H1 (cell line): Measurements from ENCODE around the gene JAG2. TPM values are rescaled to one million over a fixed set of nuclear protein-coding genes. Genes with fewer than 3 reads are reported as not detected.

Experiments used
- CTCF ChIA-PET: fragments of 300-600 bp; sonication (Branson Sonifier 250); formaldehyde crosslinking; loops from one replicate; lab custom pipeline; 2021; ENCODE audit not compliant: partially characterized antibody; lab: Charles Lee
- POLR2A ChIA-PET: fragments of 300-600 bp; sonication (Branson Sonifier 250); formaldehyde crosslinking; loops from one replicate; lab custom pipeline; 2021; ENCODE audit warnings: inconsistent platforms; ENCODE audit not compliant: partially characterized antibody; lab: Charles Lee
- DNase-seq, 2 experiments: peaks; one replicate each; pipeline versions ENCODE4 v3.0.0 to v3.0.0-alpha.2; 2010 to 2022; ENCODE audit warnings: low spot score in 2 of 2, low read depth in 1 of 2, mixed read lengths in 1 of 2
- FAIRE-seq: peaks from 2 replicates; lab custom pipeline; 2011; peaks lifted over from hg19 to GRCh38; lab: Jason Lieb, UNC
- H2AFZ ChIP-seq: 2 replicates; pipeline ENCODE4 v1.8.1; 2012; ENCODE audit warnings: low read length, inconsistent platforms
- H2AK5ac ChIP-seq: 2 replicates; pipeline ENCODE4 v1.6.1; 2013; ENCODE audit warnings: low read depth, low read length
- H2BK120ac ChIP-seq: replicated peaks from 2 replicates; pipeline ENCODE3; 2013; ENCODE audit warnings: low read depth, low read length, inconsistent platforms
- H2BK12ac ChIP-seq: 2 replicates; pipeline ENCODE4 v1.6.1; 2013; ENCODE audit warnings: low read depth, low read length
- H2BK15ac ChIP-seq: 2 replicates; pipeline ENCODE4 v1.6.1; 2013; ENCODE audit warnings: low read length
- H2BK20ac ChIP-seq: 2 replicates; pipeline ENCODE4 v1.6.1; 2013; ENCODE audit warnings: low read length
- H2BK5ac ChIP-seq: 2 replicates; pipeline ENCODE4 v1.6.1; 2013; ENCODE audit warnings: low read depth, low read length
- H3K14ac ChIP-seq: 2 replicates; pipeline ENCODE4 v1.6.1; 2013; ENCODE audit warnings: inconsistent platforms; ENCODE audit not compliant: insufficient read length
- H3K18ac ChIP-seq: 2 replicates; pipeline ENCODE4 v1.6.1; 2013; ENCODE audit warnings: low read length; ENCODE audit errors: extremely low read depth
- H3K23ac ChIP-seq: 2 replicates; pipeline ENCODE4 v1.6.1; 2013; ENCODE audit warnings: inconsistent platforms; ENCODE audit not compliant: insufficient read length
- H3K23me2 ChIP-seq: 2 replicates; pipeline ENCODE4 v1.6.1; 2013; ENCODE audit warnings: low read depth, low read length
- H3K27ac ChIP-seq: 2 replicates; pipeline ENCODE4 v1.6.1; 2011; ENCODE audit warnings: low read depth, low read length, inconsistent platforms
- H3K27me3 ChIP-seq, 4 experiments: replicated peaks in 1 of 4; 1 replicate in 1 of 4; 2 replicates in 3 of 4; pipeline versions ENCODE4 v1.6.1 to v1.8.1; 2011 to 2013; ENCODE audit warnings: low read length in 3 of 4, mild to moderate bottlenecking in 3 of 4, inconsistent platforms in 2 of 4, mixed read lengths in 2 of 4, moderate library complexity in 1 of 4; ENCODE audit not compliant: control insufficient read depth in 3 of 4, insufficient read depth in 3 of 4; ENCODE audit errors: extremely low read depth in 1 of 4
- H3K36me3 ChIP-seq, 4 experiments: 2 replicates each; pipeline versions ENCODE4 v1.6.1 to v1.8.1; 2011 to 2013; ENCODE audit warnings: mild to moderate bottlenecking in 4 of 4, low read length in 3 of 4, moderate library complexity in 2 of 4, control low read depth in 1 of 4, inconsistent platforms in 1 of 4; ENCODE audit not compliant: insufficient read depth in 4 of 4, control insufficient read depth in 2 of 4
- H3K4ac ChIP-seq: replicated peaks from 2 replicates; pipeline ENCODE3; 2013; ENCODE audit warnings: low read length, low read depth, mixed read lengths, inconsistent platforms; ENCODE audit not compliant: insufficient read length
- H3K4me1 ChIP-seq, 4 experiments: replicated peaks in 1 of 4; 1 replicate in 1 of 4; 2 replicates in 3 of 4; pipeline versions ENCODE4 v1.6.1 to v1.8.1; 2011 to 2013; ENCODE audit warnings: low read length in 3 of 4, inconsistent platforms in 2 of 4, mixed read lengths in 1 of 4; ENCODE audit not compliant: insufficient read depth in 4 of 4, control insufficient read depth in 3 of 4
- H3K4me2 ChIP-seq, 2 experiments: 2 replicates each; pipeline versions ENCODE4 v1.6.1 to v1.8.1; 2011 to 2013; ENCODE audit warnings: low read depth in 2 of 2, low read length in 2 of 2, control low read depth in 1 of 2, inconsistent platforms in 1 of 2, mild to moderate bottlenecking in 1 of 2; ENCODE audit not compliant: insufficient read depth in 1 of 2
- H3K4me3 ChIP-seq, 4 experiments: fragments of 200-600, 300-600 bp in 1 of 4; sonication (generic), shearing (Covaris generic), sonication (Bioruptor Twin) in 1 of 4; 2 replicates each; pipeline versions ENCODE4 v1.5.1 to v1.8.1; 2011 to 2016; ENCODE audit warnings: low read length in 4 of 4, low read depth in 3 of 4, control low read depth in 2 of 4, inconsistent platforms in 2 of 4, mild to moderate bottlenecking in 2 of 4, mixed read lengths in 1 of 4, moderate library complexity in 1 of 4; ENCODE audit not compliant: insufficient read depth in 2 of 4; ENCODE audit errors: extremely low read depth in 1 of 4
- H3K56ac ChIP-seq: replicated peaks from 2 replicates; pipeline ENCODE3; 2013; ENCODE audit warnings: low read depth, mild to moderate bottlenecking, mixed read lengths, low read length, inconsistent platforms; ENCODE audit not compliant: insufficient read length
- H3K79me1 ChIP-seq: 2 replicates; pipeline ENCODE4 v1.6.1; 2013; ENCODE audit warnings: low read depth, low read length, control low read depth
- H3K79me2 ChIP-seq, 2 experiments: 2 replicates each; pipeline versions ENCODE4 v1.6.1 to v1.8.1; 2012 to 2013; ENCODE audit warnings: low read length in 2 of 2, mild to moderate bottlenecking in 2 of 2, inconsistent platforms in 1 of 2; ENCODE audit not compliant: insufficient read depth in 2 of 2, control insufficient read depth in 1 of 2
- H3K9ac ChIP-seq, 4 experiments: replicated peaks in 1 of 4; 1 replicate in 1 of 4; 2 replicates in 3 of 4; pipeline versions ENCODE4 v1.6.1 to v1.8.1; 2011 to 2013; ENCODE audit warnings: low read depth in 3 of 4, low read length in 3 of 4, control low read depth in 2 of 4, mild to moderate bottlenecking in 2 of 4, moderate library complexity in 2 of 4, inconsistent platforms in 1 of 4; ENCODE audit errors: extremely low read depth in 1 of 4
- H3K9me3 ChIP-seq, 2 experiments: 2 replicates each; pipeline versions ENCODE4 v1.6.1 to v1.8.1; 2012 to 2013; ENCODE audit warnings: mild to moderate bottlenecking in 2 of 2, moderate library complexity in 2 of 2, control low read depth in 1 of 2, inconsistent platforms in 1 of 2, low read depth in 1 of 2, low read length in 1 of 2, mixed read lengths in 1 of 2; ENCODE audit not compliant: insufficient read depth in 2 of 2
- H4K20me1 ChIP-seq, 2 experiments: replicated peaks in 1 of 2; 2 replicates each; pipeline versions ENCODE3 to v1.8.1; 2011 to 2013; ENCODE audit warnings: inconsistent platforms in 2 of 2, low read length in 2 of 2, mild to moderate bottlenecking in 1 of 2; ENCODE audit not compliant: insufficient read depth in 2 of 2, control insufficient read depth in 1 of 2
- H4K5ac ChIP-seq: 2 replicates; pipeline ENCODE4 v1.6.1; 2013; ENCODE audit warnings: low read length, low read depth, mixed read lengths, inconsistent platforms; ENCODE audit not compliant: insufficient read length
- H4K8ac ChIP-seq: 2 replicates; pipeline ENCODE4 v1.8.0; 2013; ENCODE audit warnings: mild to moderate bottlenecking, moderate library complexity, low read length, inconsistent platforms; ENCODE audit not compliant: insufficient read depth; ENCODE audit errors: extremely low read depth
- H4K91ac ChIP-seq: replicated peaks from 2 replicates; pipeline ENCODE3; 2013; ENCODE audit warnings: low read length, mixed read lengths, inconsistent platforms; ENCODE audit not compliant: insufficient read length
- ASH2L ChIP-seq: fragments of 200-600, 300-600 bp; sonication (generic); IDR thresholded peaks from one replicate; pipeline ENCODE4 v1.7.1; 2017; ENCODE audit warnings: low read length
- CBX8 ChIP-seq: fragments of 300-800, 300-1000 bp; sonication (generic); IDR thresholded peaks from 2 replicates; pipeline ENCODE4 v1.7.1; 2016; ENCODE audit warnings: low read depth, low read length, borderline replicate concordance
- POLR2A ChIP-seq, 2 experiments: IDR thresholded peaks; 1 replicate in 1 of 2; 2 replicates in 1 of 2; pipeline ENCODE4 v1.6.1; 2011; ENCODE audit warnings: low read depth in 2 of 2, low read length in 2 of 2, mild to moderate bottlenecking in 2 of 2; ENCODE audit errors: control extremely low read depth in 1 of 2
- SP1 ChIP-seq: IDR thresholded peaks from 2 replicates; pipeline ENCODE4 v1.6.1; 2011; ENCODE audit warnings: low read depth, low read length
- ZNF274 ChIP-seq: IDR thresholded peaks from 2 replicates; pipeline ENCODE4 v1.7.0; 2012; ENCODE audit warnings: low read length, borderline replicate concordance; ENCODE audit errors: extremely low read depth
- WGBS, 2 experiments: shearing (Covaris generic) in 1 of 2; methylation state at CpG; one replicate each; pipeline versions ENCODE4 v1.1.6 to v1.1.7; 2013 to 2015; ENCODE audit warnings: low lambda C conversion rate in 2 of 2, mixed read lengths in 2 of 2, inconsistent platforms in 1 of 2, low coverage in 1 of 2, missing lambda C conversion rate in 1 of 2; ENCODE audit not compliant: insufficient replicate concordance in 2 of 2, insufficient coverage in 1 of 2, insufficient read length in 1 of 2; ENCODE audit errors: extremely low coverage in 1 of 2, missing lambda C conversion rate in 1 of 2; 5-methylcytosine and 5-hydroxymethylcytosine counted together
- polyA plus RNA-seq, 7 experiments: library from polyadenylated mRNA; depleted of rRNA in 3 of 7; stranded (reverse) in 5 of 7; unstranded in 2 of 7; fragments of >200 nt in 5 of 7; fragments of 200-250 nt in 2 of 7; gene quantifications; 1 replicate in 5 of 7; 2 replicates in 1 of 7; 4 replicates in 1 of 7; pipeline versions ENCODE4 v1.2.1 to v1.2.3, GENCODE V29; 2011 to 2013; ENCODE audit warnings: missing spikeins in 2 of 7, mixed read lengths in 2 of 7
- total RNA-seq: library from RNA; stranded (reverse); fragmentation: NEBNext Ultra II Directional; extraction: Animal tissue kit (Norgen Biotek cat#: 25700); gene quantifications from 2 replicates; pipeline ENCODE4 v1.2.1, GENCODE V29; 2021
- TF ChIP-seq, protein P1 (sequence below): IDR thresholded peaks from 2 replicates; pipeline ENCODE4 v1.6.1; 2011; ENCODE audit warnings: low read depth, mild to moderate bottlenecking, low read length; ENCODE audit not compliant: insufficient read depth

JAG2 gene
- total and polyA plus RNA-seq, 2 of the 8 experiments (the other 6 are each of a cell fraction or from before 2014, with no cell fraction given), result 2.8 to 6.2 TPM

DNA sequence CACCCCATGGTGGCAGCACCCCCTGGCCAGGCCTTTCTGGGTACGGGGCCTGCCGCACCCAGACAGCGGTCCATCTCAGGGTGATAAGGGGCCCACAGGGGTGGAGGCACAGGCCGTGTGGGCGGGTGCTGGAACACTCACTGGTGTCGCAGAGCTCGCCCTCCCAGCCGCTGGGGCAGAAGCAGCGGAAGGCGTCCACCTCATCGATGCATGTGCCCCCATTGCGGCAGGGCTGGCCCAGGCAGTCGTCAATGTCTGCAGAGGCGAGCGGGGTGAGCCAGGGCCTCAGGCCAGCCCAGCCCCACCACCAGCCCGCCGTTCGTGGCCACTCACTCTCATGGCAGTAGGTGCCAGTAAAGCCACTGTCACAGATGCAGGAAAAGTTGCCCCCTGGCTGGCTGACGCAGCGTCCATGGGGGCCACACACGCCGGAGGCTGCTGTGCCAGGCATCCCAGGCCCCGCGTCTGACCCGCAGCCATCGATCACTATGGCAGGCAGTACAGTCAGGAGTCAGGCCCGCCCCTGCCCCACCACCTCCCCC, 19.9 kb downstream of the JAG2 start:
- POLR2A ChIA-PET, result no interaction called here
- peak in 1 of 2 experiments; percentile 44 for DNase-seq

More for the DNA sequence above, 19.9 kb downstream of the JAG2 start:
- Histone ChIP-seq H3K4me2 (no peak overlapping the region), H3K27me3 (no peaks in the 10 kb centered on the region), H3K4me3 (no peak overlapping the region), H3K79me1 (no peaks in the 10 kb centered on the region), H4K8ac (no peak overlapping the region; the same call in 1 of the 2 replicates), H2BK120ac (no peak overlapping the region), H3K9me3 (no peaks in the 10 kb centered on the region), H3K4me1 (peaks cover 0 to 2% (median 0%) of the 10 kb centered on the region in 4 experiments; a peak in 1 of 7 replicates), H3K79me2 (no peaks in the 10 kb centered on the region), H3K23ac (no peak overlapping the region), H4K91ac (no peak overlapping the region), H3K4ac (no peak overlapping the region), H4K5ac (no peak overlapping the region), H2BK5ac (no peak overlapping the region), H3K23me2 (no peaks in the 10 kb centered on the region), H4K20me1 (peaks cover 0 to 2% of the 10 kb centered on the region in 2 experiments), H2BK20ac (no peak overlapping the region), H2AFZ (no peak overlapping the region), H3K27ac (no peak overlapping the region), H3K9ac (no peak overlapping the region), H2BK12ac (no peak overlapping the region), H3K18ac (no peak overlapping the region), H3K56ac (no peak overlapping the region), H2AK5ac (no peak overlapping the region), H3K36me3 (no peaks in the 10 kb centered on the region), H3K14ac (no peak overlapping the region)
- 93% methylated on average over 16 of the region's 27 CpGs; no CpG with 5 or more reads in 1 of the 2 experiments for WGBS, 2 experiments
- CTCF ChIA-PET, result interaction anchor here (0.7 kb wide), 1 partner anchor 103 kb away, joined by 3 read pairs; no protein-coding TSS in a partner anchor
- FAIRE-seq, result no peak
- TF ChIP-seq, protein P1, sequence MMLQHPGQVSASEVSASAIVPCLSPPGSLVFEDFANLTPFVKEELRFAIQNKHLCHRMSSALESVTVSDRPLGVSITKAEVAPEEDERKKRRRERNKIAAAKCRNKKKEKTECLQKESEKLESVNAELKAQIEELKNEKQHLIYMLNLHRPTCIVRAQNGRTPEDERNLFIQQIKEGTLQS, result no peak
- TF ChIP-seq CBX8 (no peak), ASH2L (no peak), SP1 (no peak), POLR2A (IDR thresholded peaks at IDR 0.05; ENCODE audit: control extremely low read depth in 1 of 2, low read depth in 2 of 2, low read length in 2 of 2) (no peak), ZNF274 (no peak)
- TF ChIP-seq, all 59 proteins: peak for 0
- no peak overlapping the region for H2BK15ac ChIP-seq
